ENCODE measurements around the gene PIP5K1B.

GRCh38 chr9:68964765-68965164 lies 259.7 kb downstream of the PIP5K1B start:
- TF ChIP-seq NBN (IDR thresholded peaks at IDR 0.05), result no peak
- TF ChIP-seq, protein P1, sequence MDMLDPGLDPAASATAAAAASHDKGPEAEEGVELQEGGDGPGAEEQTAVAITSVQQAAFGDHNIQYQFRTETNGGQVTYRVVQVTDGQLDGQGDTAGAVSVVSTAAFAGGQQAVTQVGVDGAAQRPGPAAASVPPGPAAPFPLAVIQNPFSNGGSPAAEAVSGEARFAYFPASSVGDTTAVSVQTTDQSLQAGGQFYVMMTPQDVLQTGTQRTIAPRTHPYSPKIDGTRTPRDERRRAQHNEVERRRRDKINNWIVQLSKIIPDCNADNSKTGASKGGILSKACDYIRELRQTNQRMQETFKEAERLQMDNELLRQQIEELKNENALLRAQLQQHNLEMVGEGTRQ (IDR thresholded peaks at IDR 0.05; ENCODE audit: borderline replicate concordance, low read depth, low read length), result no peak
